Osteoblast (primary cell): ENCODE data around the gene ARNT2. TPM values are rescaled to one million over a fixed set of nuclear protein-coding genes. Genes with fewer than 3 reads are reported as not detected.

Experiments
- DNase-seq: peaks from one replicate; pipeline ENCODE4 v3.0.0; 2011; ENCODE audit warnings: low spot score, mixed read lengths; ENCODE audit not compliant: insufficient read length; ENCODE audit errors: missing footprints
- H2AFZ ChIP-seq: 2 replicates; pipeline ENCODE4 v1.6.0; 2011; ENCODE audit warnings: mild to moderate bottlenecking, low read length
- H3K27ac ChIP-seq: 2 replicates; pipeline ENCODE4 v1.5.1; 2011; ENCODE audit warnings: mild to moderate bottlenecking, low read depth, low read length, moderate library complexity
- H3K27me3 ChIP-seq: 2 replicates; pipeline ENCODE4 v1.6.0; 2012; ENCODE audit warnings: mild to moderate bottlenecking, control low read depth, inconsistent platforms, low read length, moderate library complexity; ENCODE audit not compliant: insufficient read depth
- H3K36me3 ChIP-seq: 2 replicates; pipeline ENCODE4 v1.5.1; 2011; ENCODE audit warnings: mild to moderate bottlenecking, low read length, control low read depth, moderate library complexity; ENCODE audit not compliant: insufficient read depth
- H3K4me1 ChIP-seq: 2 replicates; pipeline ENCODE4 v1.5.1; 2011; ENCODE audit warnings: mild to moderate bottlenecking, low read length, control low read depth, moderate library complexity; ENCODE audit not compliant: insufficient read depth
- H3K4me2 ChIP-seq: 2 replicates; pipeline ENCODE4 v1.6.0; 2011; ENCODE audit warnings: mild to moderate bottlenecking, low read length; ENCODE audit not compliant: insufficient read depth
- H3K4me3 ChIP-seq: fragments of 200-600 bp; sonication (generic); 3 replicates; pipeline ENCODE4 v1.5.1; 2012; ENCODE audit warnings: mild to moderate bottlenecking, low read length, inconsistent platforms; ENCODE audit not compliant: insufficient read depth
- H3K79me2 ChIP-seq: 2 replicates; pipeline ENCODE4 v1.6.0; 2012; ENCODE audit warnings: mild to moderate bottlenecking, low read length, control low read depth, inconsistent platforms; ENCODE audit not compliant: insufficient read depth
- H3K9me3 ChIP-seq: 2 replicates; pipeline ENCODE4 v1.5.1; 2011; ENCODE audit warnings: low read depth, low read length, control low read depth
- H4K20me1 ChIP-seq: 2 replicates; pipeline ENCODE4 v1.6.0; 2012; ENCODE audit warnings: mild to moderate bottlenecking, low read length, control low read depth; ENCODE audit not compliant: insufficient read depth
- total RNA-seq: library from RNA; depleted of rRNA; stranded (reverse); fragments of >200 nt; gene quantifications from 2 replicates; pipeline ENCODE4 v1.2.3, GENCODE V29; 2012
- TF ChIP-seq, protein P1 (sequence below): IDR thresholded peaks from 2 replicates; pipeline ENCODE4 v1.5.1; 2011; ENCODE audit warnings: mild to moderate bottlenecking, low read depth, low read length, moderate library complexity; ENCODE audit errors: extremely low read depth

The ARNT2 gene
- total RNA-seq, 1 donor: 30.0 TPM

DNA sequence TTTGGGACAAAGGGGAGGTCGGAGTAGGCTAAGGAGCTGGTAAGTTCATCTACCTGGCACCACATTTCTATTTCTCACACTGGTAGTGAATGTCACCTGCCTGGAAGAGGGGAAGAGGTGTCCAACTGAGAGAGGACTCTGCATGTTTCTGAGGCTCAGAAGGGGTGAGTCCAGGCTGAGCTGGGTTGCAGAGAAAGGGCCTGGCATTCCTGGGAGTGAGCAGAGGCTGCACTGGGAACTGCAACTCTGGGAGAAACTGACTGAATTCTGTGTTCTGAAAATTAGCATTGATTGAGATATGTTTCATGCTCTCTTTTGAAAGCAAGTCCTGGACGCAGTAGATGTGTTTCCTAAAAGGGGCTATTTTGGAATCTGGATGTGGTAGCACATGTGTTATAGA is 32.3 kb upstream of the ARNT2 start:
- Histone ChIP-seq H3K79me2 (no peaks in the 10 kb centered on the region), H3K27ac (no peak overlapping the region), H3K27me3 (peaks cover 14% of the 10 kb centered on the region), H3K4me3 (no peak overlapping the region), H3K36me3 (no peaks in the 10 kb centered on the region), H4K20me1 (no peaks in the 10 kb centered on the region), H3K4me2 (no peak overlapping the region), H2AFZ (no peak overlapping the region), H3K9me3 (peaks cover 13% of the 10 kb centered on the region), H3K4me1 (no peaks in the 10 kb centered on the region)
- DNase-seq: peak; percentile 80
- TF ChIP-seq, protein P1, sequence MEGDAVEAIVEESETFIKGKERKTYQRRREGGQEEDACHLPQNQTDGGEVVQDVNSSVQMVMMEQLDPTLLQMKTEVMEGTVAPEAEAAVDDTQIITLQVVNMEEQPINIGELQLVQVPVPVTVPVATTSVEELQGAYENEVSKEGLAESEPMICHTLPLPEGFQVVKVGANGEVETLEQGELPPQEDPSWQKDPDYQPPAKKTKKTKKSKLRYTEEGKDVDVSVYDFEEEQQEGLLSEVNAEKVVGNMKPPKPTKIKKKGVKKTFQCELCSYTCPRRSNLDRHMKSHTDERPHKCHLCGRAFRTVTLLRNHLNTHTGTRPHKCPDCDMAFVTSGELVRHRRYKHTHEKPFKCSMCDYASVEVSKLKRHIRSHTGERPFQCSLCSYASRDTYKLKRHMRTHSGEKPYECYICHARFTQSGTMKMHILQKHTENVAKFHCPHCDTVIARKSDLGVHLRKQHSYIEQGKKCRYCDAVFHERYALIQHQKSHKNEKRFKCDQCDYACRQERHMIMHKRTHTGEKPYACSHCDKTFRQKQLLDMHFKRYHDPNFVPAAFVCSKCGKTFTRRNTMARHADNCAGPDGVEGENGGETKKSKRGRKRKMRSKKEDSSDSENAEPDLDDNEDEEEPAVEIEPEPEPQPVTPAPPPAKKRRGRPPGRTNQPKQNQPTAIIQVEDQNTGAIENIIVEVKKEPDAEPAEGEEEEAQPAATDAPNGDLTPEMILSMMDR: no peak

DNA sequence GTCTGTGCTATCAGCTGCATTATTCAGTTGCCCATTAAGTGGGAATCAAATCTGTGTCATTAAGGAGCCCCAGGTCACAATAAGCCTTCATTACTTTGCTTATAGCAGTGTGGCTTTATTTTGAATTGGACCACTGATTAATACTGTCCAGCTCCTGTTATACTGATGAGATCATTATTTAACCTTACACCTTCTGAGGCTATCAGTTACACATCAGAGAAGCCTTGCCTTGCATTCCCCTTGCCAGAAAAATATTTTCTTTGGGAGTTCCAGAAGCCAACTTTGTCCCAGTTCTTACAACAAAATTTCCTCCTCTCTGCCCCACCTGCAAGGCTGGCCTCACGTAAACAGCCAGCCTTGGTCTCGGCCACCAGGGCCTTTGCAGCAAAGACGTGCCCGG is 29.7 kb upstream of the ARNT2 start:
- Histone ChIP-seq H4K20me1 (no peaks in the 10 kb centered on the region), H3K27me3 (peaks cover 30% of the 10 kb centered on the region), H3K4me1 (no peaks in the 10 kb centered on the region), H3K4me2 (no peak overlapping the region), H3K79me2 (no peaks in the 10 kb centered on the region), H3K27ac (no peak overlapping the region), H2AFZ (no peak overlapping the region), H3K36me3 (no peaks in the 10 kb centered on the region), H3K9me3 (no peaks in the 10 kb centered on the region), H3K4me3 (no peak overlapping the region)
- TF ChIP-seq, protein P1: no peak
- DNase-seq: peak; percentile 59

DNA sequence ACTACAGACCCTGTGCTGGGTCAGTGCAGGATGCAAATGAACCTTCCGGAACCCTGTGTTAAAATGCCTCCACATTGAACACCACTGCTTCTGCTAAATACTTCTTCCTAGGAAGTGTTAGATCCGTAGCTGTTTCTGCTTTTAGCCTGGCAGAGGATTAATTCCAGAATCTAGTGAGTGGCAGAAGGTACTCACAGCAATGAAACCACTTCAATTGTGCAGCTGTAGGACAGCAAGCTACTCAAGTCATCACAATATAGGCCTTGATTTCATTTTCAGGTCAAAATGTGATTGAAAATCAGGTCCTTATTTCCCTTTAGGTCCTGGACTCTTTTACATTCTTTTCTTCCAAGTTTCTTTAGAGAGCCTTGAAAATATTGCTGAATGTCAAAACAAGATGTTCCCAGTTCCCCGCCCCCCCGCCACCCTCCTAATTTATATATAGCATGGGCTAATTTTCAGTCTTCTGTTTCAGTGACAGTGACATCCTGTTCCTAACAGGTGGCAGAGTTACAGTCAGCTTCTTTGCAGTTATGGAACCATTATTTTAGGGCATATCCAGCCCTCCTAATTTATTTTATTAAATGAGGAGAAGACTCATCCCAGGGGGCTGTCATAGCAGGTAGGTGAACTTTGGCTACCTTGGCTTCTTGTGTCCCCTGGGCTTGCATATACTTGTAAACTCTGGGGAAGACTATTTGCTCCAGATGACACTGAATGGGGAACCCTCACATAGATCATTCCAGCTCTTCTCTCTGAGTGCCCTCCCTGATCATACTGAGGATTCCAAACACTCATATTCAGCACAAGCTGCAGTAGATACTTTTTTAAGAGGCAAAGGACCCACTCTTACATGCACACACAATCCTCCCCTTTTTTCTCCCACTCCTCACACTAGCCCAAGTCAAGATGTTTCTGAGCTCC is 28.0 kb upstream of the ARNT2 start:
- no peaks in the 10 kb centered on the region for H3K36me3 ChIP-seq
- no peak overlapping the region for H3K4me2 ChIP-seq
- H3K4me3 ChIP-seq: no peak overlapping the region
- no peaks in the 10 kb centered on the region for H3K4me1 ChIP-seq
- no peak overlapping the region for H3K27ac ChIP-seq
- TF ChIP-seq, protein P1: no peak
- no peak overlapping the region for H2AFZ ChIP-seq
- no peak for DNase-seq
- H3K79me2 ChIP-seq: no peaks in the 10 kb centered on the region
- H3K9me3 ChIP-seq: no peaks in the 10 kb centered on the region
- peaks cover 43% of the 10 kb centered on the region for H3K27me3 ChIP-seq
- no peaks in the 10 kb centered on the region for H4K20me1 ChIP-seq

DNA sequence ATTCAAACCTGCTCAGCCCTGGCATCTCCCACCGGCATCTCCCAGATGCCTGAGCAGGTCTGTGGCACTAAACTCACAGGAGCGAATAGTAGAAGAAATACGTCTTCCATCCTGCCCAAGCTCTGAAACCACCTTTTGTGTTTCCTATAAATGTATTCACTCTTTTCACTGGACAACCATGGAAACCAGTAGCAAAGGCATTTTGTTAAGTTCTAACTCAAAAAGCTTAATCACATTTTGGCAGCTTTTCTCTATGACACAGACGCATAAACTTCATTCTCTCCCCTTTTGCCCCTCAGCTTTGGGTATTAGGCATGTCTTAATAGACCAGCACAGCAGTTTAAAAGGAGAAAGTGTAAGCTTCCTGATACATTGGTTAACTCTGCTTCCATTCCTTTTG is 24.5 kb upstream of the ARNT2 start:
- no peak overlapping the region for H2AFZ ChIP-seq
- no peak overlapping the region for H3K4me2 ChIP-seq
- DNase-seq: no peak
- no peaks in the 10 kb centered on the region for H3K4me1 ChIP-seq
- no peaks in the 10 kb centered on the region for H3K79me2 ChIP-seq
- no peaks in the 10 kb centered on the region for H4K20me1 ChIP-seq
- H3K9me3 ChIP-seq: no peaks in the 10 kb centered on the region
- TF ChIP-seq, protein P1: no peak
- no peak overlapping the region for H3K4me3 ChIP-seq
- H3K27me3 ChIP-seq: peaks cover 45% of the 10 kb centered on the region
- H3K36me3 ChIP-seq: no peaks in the 10 kb centered on the region
- H3K27ac ChIP-seq: no peak overlapping the region
